NT2/D1 (cell line): Measurements from ENCODE around the gene PRDX3.

Experiments used
- DNase-seq: peaks from one replicate; pipeline ENCODE4 v3.0.0-alpha.2; 2011; ENCODE audit warnings: low read depth, low spot score
- H3K27me3 ChIP-seq: 2 replicates; pipeline ENCODE4 v1.6.0; 2011; ENCODE audit warnings: mild to moderate bottlenecking; ENCODE audit not compliant: insufficient read length, insufficient read depth
- H3K36me3 ChIP-seq: 2 replicates; pipeline ENCODE4 v1.6.1; 2011; ENCODE audit warnings: mild to moderate bottlenecking, low read length, mixed read lengths; ENCODE audit not compliant: insufficient read depth, insufficient read length
- H3K4me1 ChIP-seq: 2 replicates; pipeline ENCODE4 v1.5.1; 2011; ENCODE audit not compliant: insufficient read depth, insufficient read length
- H3K4me3 ChIP-seq: 2 replicates; pipeline ENCODE4 v1.5.1; 2011; ENCODE audit warnings: low read depth; ENCODE audit not compliant: insufficient read length
- H3K9ac ChIP-seq: 2 replicates; pipeline ENCODE4 v1.6.0; 2011; ENCODE audit warnings: low read depth; ENCODE audit not compliant: insufficient read length
- H3K9me3 ChIP-seq: 2 replicates; pipeline ENCODE4 v1.5.1; 2011; ENCODE audit warnings: mild to moderate bottlenecking, low read length; ENCODE audit not compliant: insufficient read depth
- SUZ12 ChIP-seq: IDR thresholded peaks from 2 replicates; pipeline ENCODE4 v1.6.1; 2011; ENCODE audit not compliant: insufficient read length, insufficient read depth; ENCODE audit errors: extremely low read depth
- YY1 ChIP-seq: IDR thresholded peaks from 2 replicates; pipeline ENCODE4 v1.6.1; 2011; ENCODE audit not compliant: insufficient read length, insufficient read depth
- ZNF274 ChIP-seq: IDR thresholded peaks from 2 replicates; pipeline ENCODE4 v1.6.1; 2011; ENCODE audit warnings: mild to moderate bottlenecking, low read depth, low read length

The PRDX3 gene

DNA sequence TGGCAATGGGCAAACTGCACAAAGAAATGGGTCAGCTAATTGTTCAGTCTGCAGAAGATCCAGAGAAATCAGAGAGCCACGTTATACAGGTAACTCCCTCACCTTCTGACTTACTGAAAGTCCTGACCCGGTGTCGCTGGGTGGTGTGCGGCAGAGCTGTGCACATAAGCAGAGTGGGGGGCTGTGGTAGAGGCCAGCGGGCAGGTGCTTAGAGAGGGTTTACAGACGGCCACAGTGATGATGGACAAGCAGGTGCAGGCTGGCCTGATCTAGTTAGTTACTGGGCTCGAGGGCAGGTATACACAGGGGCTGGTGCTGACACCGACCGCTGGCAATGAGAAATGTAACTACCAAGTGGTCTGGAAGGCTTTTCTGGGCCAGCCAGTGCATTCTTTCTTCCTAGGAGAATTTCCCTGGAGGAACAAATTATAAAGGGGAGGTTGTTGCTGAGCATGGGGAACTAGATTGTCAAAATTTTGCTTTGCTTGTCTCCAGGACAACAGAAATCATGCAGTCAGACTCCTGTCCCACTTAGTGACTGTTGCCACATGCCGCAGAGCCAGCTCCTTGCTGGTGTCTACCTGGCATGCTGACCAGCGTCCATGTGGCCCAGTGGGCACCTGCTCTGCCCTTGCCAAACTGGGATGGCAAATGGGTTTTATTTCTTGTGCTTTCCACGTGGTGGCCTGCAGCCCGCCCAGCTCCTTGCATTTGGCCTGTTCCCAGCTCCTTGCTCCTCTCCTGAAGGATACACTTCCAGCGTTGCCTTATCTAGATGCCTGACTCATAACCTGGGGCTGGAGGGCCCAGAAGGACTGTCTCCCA is 45.9 kb downstream of the PRDX3 start:
- no peak for TF ChIP-seq YY1
- no peak for TF ChIP-seq ZNF274
- no peak for TF ChIP-seq SUZ12
- H3K4me3 ChIP-seq = no peak overlapping the region
- DNase-seq = no peak
- H3K9ac ChIP-seq = no peak overlapping the region
- peaks cover 54% of the 10 kb centered on the region for H3K36me3 ChIP-seq
- no peaks in the 10 kb centered on the region for H3K4me1 ChIP-seq
- no peaks in the 10 kb centered on the region for H3K9me3 ChIP-seq
- H3K27me3 ChIP-seq = no peaks in the 10 kb centered on the region

DNA sequence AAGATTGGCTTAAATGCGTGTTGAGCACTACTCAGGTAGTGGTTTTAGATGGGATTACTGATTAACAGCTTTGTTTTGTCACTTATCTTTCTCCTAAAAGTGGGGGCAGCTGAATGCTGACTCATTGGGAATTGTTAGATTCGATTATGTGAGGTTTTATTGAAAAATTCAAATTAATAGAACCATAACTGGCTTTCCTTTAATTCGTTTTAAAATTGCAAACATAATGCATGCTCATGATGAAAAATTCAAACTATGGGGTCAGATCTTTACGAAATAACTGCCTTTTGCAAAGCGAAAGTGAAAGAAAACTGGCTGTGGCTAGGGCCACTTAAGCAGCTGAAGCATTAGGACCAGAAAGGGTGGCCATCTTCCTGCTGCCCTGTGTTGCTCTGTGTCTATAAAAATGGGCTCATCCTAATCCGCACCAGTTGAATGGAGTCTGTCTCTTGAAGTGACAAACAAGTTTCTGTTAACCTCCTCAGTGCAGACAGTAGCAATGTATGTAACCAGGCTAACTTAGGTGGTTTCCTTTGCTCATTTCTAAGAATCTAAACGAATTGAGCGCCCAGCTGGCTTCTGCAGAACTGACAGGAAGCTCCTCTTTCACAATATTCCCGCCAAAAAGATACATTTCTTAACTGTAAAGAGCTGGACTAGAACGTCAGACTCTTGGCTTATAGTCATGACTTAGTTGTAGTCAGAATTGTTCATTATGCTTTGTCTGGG is 46.9 kb downstream of the PRDX3 start:
- H3K27me3 ChIP-seq = no peaks in the 10 kb centered on the region
- no peak for DNase-seq
- H3K4me1 ChIP-seq = no peaks in the 10 kb centered on the region
- H3K4me3 ChIP-seq = no peak overlapping the region
- TF ChIP-seq ZNF274 (no peak), SUZ12 (no peak), YY1 (no peak)
- H3K9ac ChIP-seq = no peak overlapping the region
- H3K36me3 ChIP-seq = peaks cover 55% of the 10 kb centered on the region
- H3K9me3 ChIP-seq = no peaks in the 10 kb centered on the region

DNA sequence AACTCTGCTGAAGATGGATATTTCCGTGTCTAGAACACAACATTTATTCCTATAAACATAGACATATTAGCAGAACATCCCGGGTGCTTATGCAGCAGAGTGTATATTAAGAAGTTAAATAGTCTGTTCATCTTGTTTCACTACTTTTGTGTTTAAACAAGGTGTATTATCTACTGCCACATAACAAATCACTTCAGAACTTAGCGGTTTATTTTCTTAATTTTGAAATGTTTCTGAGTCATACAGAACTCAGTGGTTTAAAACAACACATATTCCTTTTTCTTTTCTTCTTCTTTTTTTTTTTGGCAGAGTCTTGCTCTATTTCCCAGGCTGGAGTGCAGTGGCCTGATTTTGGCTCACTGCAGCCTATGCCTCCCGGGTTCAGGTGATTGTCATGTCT is 48.9 kb downstream of the PRDX3 start:
- peaks cover 53% of the 10 kb centered on the region for H3K36me3 ChIP-seq
- no peaks in the 10 kb centered on the region for H3K4me1 ChIP-seq
- no peaks in the 10 kb centered on the region for H3K9me3 ChIP-seq
- no peaks in the 10 kb centered on the region for H3K27me3 ChIP-seq
- TF ChIP-seq YY1 = no peak
- no peak for TF ChIP-seq SUZ12
- TF ChIP-seq ZNF274 = no peak
- no peak overlapping the region for H3K4me3 ChIP-seq
- no peak for DNase-seq
- no peak overlapping the region for H3K9ac ChIP-seq

DNA sequence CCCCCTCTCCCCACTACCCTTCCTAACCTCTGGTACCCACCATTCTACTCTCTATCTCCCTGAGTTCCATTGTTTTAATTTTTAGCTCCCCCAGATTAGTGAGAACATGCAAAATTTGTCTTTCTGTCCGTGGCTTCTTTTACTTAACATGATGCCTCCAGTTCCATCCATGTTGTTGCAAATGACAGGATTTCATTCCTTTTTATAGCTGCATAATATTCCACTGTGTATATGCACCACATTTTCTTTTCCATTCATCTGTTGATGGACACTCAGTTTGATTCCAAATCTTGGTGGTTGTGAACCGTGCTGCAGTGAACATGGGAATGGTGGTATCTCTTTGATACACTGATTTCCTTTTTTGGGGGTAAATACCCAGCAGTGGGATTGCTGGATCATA is 52.7 kb downstream of the PRDX3 start:
- Histone ChIP-seq H3K4me3 (no peak overlapping the region), H3K9ac (no peak overlapping the region), H3K4me1 (no peaks in the 10 kb centered on the region), H3K27me3 (no peaks in the 10 kb centered on the region), H3K36me3 (peaks cover 47% of the 10 kb centered on the region), H3K9me3 (no peaks in the 10 kb centered on the region)
- DNase-seq = no peak
- no peak for TF ChIP-seq YY1
- TF ChIP-seq SUZ12 = no peak

DNA sequence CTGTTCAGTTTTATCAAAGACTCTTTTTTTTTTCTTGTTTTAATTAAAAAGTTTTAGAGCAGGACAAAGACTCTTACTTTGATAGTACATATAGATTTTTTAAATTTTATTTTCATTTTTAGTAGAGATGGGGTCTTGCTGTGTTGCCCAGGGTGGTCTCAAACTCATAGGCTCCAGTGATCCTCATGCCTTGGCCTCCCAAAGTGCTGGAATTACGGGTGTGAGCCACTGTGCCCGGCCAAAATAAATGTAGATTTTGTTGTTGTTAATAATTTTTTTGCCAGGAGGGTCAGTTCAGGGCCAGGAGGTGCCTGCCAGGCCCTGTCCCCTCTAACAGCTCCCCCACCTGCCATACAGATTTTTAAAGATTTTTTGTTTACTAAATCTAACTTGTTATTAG is 57.7 kb downstream of the PRDX3 start:
- H3K4me3 ChIP-seq = no peak overlapping the region
- no peak for DNase-seq
- peaks cover 53% of the 10 kb centered on the region for H3K36me3 ChIP-seq
- no peaks in the 10 kb centered on the region for H3K4me1 ChIP-seq
- TF ChIP-seq ZNF274 (no peak), SUZ12 (no peak), YY1 (no peak)
- no peaks in the 10 kb centered on the region for H3K27me3 ChIP-seq
- no peaks in the 10 kb centered on the region for H3K9me3 ChIP-seq
- H3K9ac ChIP-seq = no peak overlapping the region

DNA sequence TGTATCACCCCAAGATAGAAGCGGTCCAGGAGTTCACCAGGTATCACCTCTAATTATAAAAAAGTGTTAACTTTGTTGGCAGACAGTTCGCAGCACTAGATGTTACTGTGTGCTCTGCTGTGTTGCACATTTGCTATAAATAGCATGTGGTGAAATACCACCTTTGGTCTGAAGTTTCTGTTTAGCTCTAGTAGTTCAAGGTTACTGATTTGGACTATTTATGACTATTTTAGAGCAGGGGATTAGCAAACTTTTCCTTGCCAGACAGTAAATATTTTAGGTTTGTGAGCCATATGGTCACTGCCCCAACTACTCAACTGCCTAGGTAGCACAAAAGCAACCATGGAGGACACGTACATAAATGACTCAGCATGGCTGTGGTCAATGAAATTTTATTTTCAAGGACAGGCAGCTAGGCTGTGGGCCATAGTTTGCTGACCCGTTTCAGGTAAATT is 58.2 kb downstream of the PRDX3 start:
- H3K9me3 ChIP-seq = no peaks in the 10 kb centered on the region
- peaks cover 51% of the 10 kb centered on the region for H3K36me3 ChIP-seq
- no peak for DNase-seq
- H3K9ac ChIP-seq = no peak overlapping the region
- TF ChIP-seq SUZ12 (no peak), YY1 (no peak), ZNF274 (no peak)
- H3K27me3 ChIP-seq = no peaks in the 10 kb centered on the region
- H3K4me3 ChIP-seq = no peak overlapping the region
- H3K4me1 ChIP-seq = no peaks in the 10 kb centered on the region

DNA sequence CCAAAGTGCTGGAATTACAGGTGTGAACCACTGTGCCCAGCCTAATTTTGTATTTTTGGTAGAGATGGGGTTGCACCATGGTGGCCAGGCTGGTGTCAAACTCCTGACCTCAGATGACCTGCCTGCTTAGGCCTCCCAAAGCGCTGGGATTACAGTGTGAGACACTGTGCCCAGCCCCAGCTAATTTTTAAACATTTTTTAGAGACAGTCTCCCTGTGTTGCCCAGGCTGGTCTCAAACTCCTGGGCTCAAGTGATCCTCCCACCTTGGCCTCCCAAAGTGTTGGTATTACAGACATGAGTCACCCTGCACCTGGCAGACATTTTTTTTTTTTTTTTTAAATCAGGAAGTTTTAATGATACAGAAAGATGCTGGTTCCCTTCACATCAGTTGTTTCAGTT is 59.2 kb downstream of the PRDX3 start:
- Histone ChIP-seq H3K36me3 (peaks cover 49% of the 10 kb centered on the region), H3K9ac (no peak overlapping the region), H3K27me3 (no peaks in the 10 kb centered on the region), H3K9me3 (no peaks in the 10 kb centered on the region), H3K4me3 (no peak overlapping the region), H3K4me1 (no peaks in the 10 kb centered on the region)
- DNase-seq = no peak
- TF ChIP-seq SUZ12 (no peak), YY1 (no peak)
